GM12878 (cell line): ENCODE measurements around the gene HCN1. TPM values are rescaled to one million over a fixed set of nuclear protein-coding genes. Genes with fewer than 3 reads are reported as not detected.

Experiments used
- ATAC-seq: fragments of 200-7000 bp; cut with Tn5 transposase; 3 replicates; pipeline ENCODE4 v1.9.1; 2020; ENCODE audit warnings: mild to moderate bottlenecking, moderate library complexity
- BruUV-seq: library from RNA; stranded (reverse); fragments of 400-500 nt; replicated peaks from 2 replicates; lab custom pipeline; 2021; lab: Mats Ljungman, UMichigan
- CTCF ChIA-PET: fragments of 300-600 bp; sonication (Branson Sonifier 250); formaldehyde crosslinking; extraction: SDS; loops from one replicate; lab custom pipeline; 2021; ENCODE audit warnings: inconsistent platforms; lab: Yijun Ruan, JAX
- POLR2A ChIA-PET: fragments of 350-600 bp; formaldehyde crosslinking; extraction: SDS; loops from one replicate; lab custom pipeline; 2021; ENCODE audit warnings: inconsistent platforms; lab: Charles Lee
- RAD21 ChIA-PET: fragments of 300-600 bp; sonication (Branson Sonifier 250); formaldehyde crosslinking; loops from one replicate; lab custom pipeline; 2023; ENCODE audit warnings: antibody characterized with exemption; ENCODE audit not compliant: unreplicated experiment; lab: Charles Lee
- SMC1A ChIA-PET: fragments of 300-600 bp; sonication (Branson Sonifier 250); formaldehyde crosslinking; loops from one replicate; lab custom pipeline; 2023; ENCODE audit not compliant: unreplicated experiment, uncharacterized antibody; lab: Charles Lee
- DNase-seq: peaks from one replicate; pipeline ENCODE4 v3.0.0-alpha.2; 2011; ENCODE audit warnings: low read depth, low spot score
- FAIRE-seq: peaks from 3 replicates; lab custom pipeline; 2011; peaks lifted over from hg19 to GRCh38; lab: Jason Lieb, UNC
- H2AFZ ChIP-seq: 2 replicates; pipeline ENCODE4 v1.6.0; 2011; ENCODE audit warnings: low read depth, low read length, control low read depth; ENCODE audit not compliant: control insufficient read depth
- H3K27ac ChIP-seq: 2 replicates; pipeline ENCODE4 v1.5.1; 2011; ENCODE audit warnings: control low read depth; ENCODE audit not compliant: control insufficient read depth, insufficient read depth
- H3K27me3 ChIP-seq, 2 experiments: replicated peaks in 1 of 2; 2 replicates each; pipeline versions ENCODE4 v1.6.0 to v1.6.1; 2011; ENCODE audit warnings: low read length in 1 of 2; ENCODE audit not compliant: control insufficient read depth in 2 of 2, insufficient read depth in 2 of 2
- H3K36me3 ChIP-seq, 2 experiments: 2 replicates each; pipeline ENCODE4 v1.5.1; 2011; ENCODE audit warnings: low read length in 1 of 2; ENCODE audit not compliant: control insufficient read depth in 2 of 2, insufficient read depth in 2 of 2
- H3K4me1 ChIP-seq: 2 replicates; pipeline ENCODE4 v1.6.1; 2011; ENCODE audit warnings: mild to moderate bottlenecking, low read length, moderate library complexity, mixed read lengths; ENCODE audit not compliant: control insufficient read depth, insufficient read depth
- H3K4me2 ChIP-seq: 2 replicates; pipeline ENCODE4 v1.6.0; 2011; ENCODE audit warnings: control low read depth; ENCODE audit not compliant: control insufficient read depth, insufficient read depth
- H3K4me3 ChIP-seq: fragments of 200-600 bp; sonication (generic); 2 replicates; pipeline ENCODE4 v1.5.1; 2016
- H3K79me2 ChIP-seq: 2 replicates; pipeline ENCODE4 v1.6.0; 2011; ENCODE audit warnings: low read length; ENCODE audit not compliant: control insufficient read depth, insufficient read depth
- H3K9ac ChIP-seq: 2 replicates; pipeline ENCODE4 v1.8.0; 2011; ENCODE audit warnings: low read length, control low read depth, mixed read lengths; ENCODE audit not compliant: control insufficient read depth, insufficient read depth
- H3K9me3 ChIP-seq: replicated peaks from 3 replicates; pipeline ENCODE4 v1.5.1; 2011; ENCODE audit warnings: mild to moderate bottlenecking, low read length; ENCODE audit not compliant: control insufficient read depth, insufficient read depth
- H4K20me1 ChIP-seq: 2 replicates; pipeline ENCODE4 v1.6.0; 2011; ENCODE audit not compliant: control insufficient read depth, insufficient read depth
- BCL11A ChIP-seq: IDR thresholded peaks from 2 replicates; pipeline ENCODE4 v1.6.1; 2011; ENCODE audit warnings: low read depth, low read length
- BMI1 ChIP-seq: fragments of 450-650 bp; IDR thresholded peaks from 2 replicates; pipeline ENCODE4 v1.6.1; 2016; ENCODE audit warnings: mild to moderate bottlenecking, moderate library complexity, borderline replicate concordance
- CEBPB ChIP-seq, 2 experiments: fragments of 150-350 bp in 1 of 2; IDR thresholded peaks; 2 replicates each; pipeline ENCODE4 v1.6.1; 2012 to 2014; ENCODE audit warnings: low read depth in 2 of 2, low read length in 2 of 2, borderline replicate concordance in 1 of 2, inconsistent platforms in 1 of 2
- CHD2 ChIP-seq: IDR thresholded peaks from 2 replicates; pipeline ENCODE4 v1.6.1; 2011; ENCODE audit warnings: low read depth, low read length, improper control_type of control experiment, borderline replicate concordance
- DPF2 ChIP-seq: fragments of 450-650 bp; IDR thresholded peaks from 2 replicates; pipeline ENCODE4 v1.6.1; 2017; ENCODE audit warnings: mild to moderate bottlenecking
- E4F1 ChIP-seq: fragments of 450-650 bp; IDR thresholded peaks from 2 replicates; pipeline ENCODE4 v1.6.1; 2018; ENCODE audit warnings: borderline replicate concordance, mild to moderate bottlenecking; ENCODE audit not compliant: partially characterized antibody
- ELK1 ChIP-seq: IDR thresholded peaks from 2 replicates; pipeline ENCODE4 v1.6.1; 2012; ENCODE audit warnings: low read depth, low read length, improper control_type of control experiment
- EP300 ChIP-seq, 2 experiments: fragments of 150-350 bp in 1 of 2; IDR thresholded peaks; 2 replicates each; pipeline ENCODE4 v1.6.1; 2011 to 2012; ENCODE audit warnings: low read depth in 2 of 2, low read length in 2 of 2, borderline replicate concordance in 1 of 2, improper control_type of control experiment in 1 of 2, inconsistent platforms in 1 of 2; ENCODE audit not compliant: control insufficient read depth in 1 of 2
- GATAD2B ChIP-seq: fragments of 450-650 bp; conservative IDR thresholded peaks from 2 replicates; pipeline ENCODE4 v1.6.1; 2017; ENCODE audit warnings: low read depth, mild to moderate bottlenecking, moderate library complexity
- MEF2B ChIP-seq: fragments of 450-650 bp; IDR thresholded peaks from 2 replicates; pipeline ENCODE4 v1.6.1; 2018; ENCODE audit warnings: mild to moderate bottlenecking, moderate library complexity; ENCODE audit not compliant: partially characterized antibody, poor library complexity, severe bottlenecking
- NR2C1 ChIP-seq: fragments of 450-650 bp; IDR thresholded peaks from 2 replicates; pipeline ENCODE4 v1.6.1; 2017; ENCODE audit warnings: antibody characterized with exemption, mild to moderate bottlenecking, moderate library complexity
- PBX3 ChIP-seq: IDR thresholded peaks from 2 replicates; pipeline ENCODE4 v1.6.1; 2011; ENCODE audit warnings: mild to moderate bottlenecking, low read depth, low read length, moderate library complexity; ENCODE audit not compliant: insufficient replicate concordance
- POLR2AphosphoS2 ChIP-seq: IDR thresholded peaks from 2 replicates; pipeline ENCODE4 v1.6.1; 2011; ENCODE audit warnings: low read depth, mild to moderate bottlenecking, low read length, improper control_type of control experiment, moderate library complexity
- POLR2AphosphoS5 ChIP-seq: IDR thresholded peaks from 2 replicates; pipeline ENCODE4 v1.6.1; 2011; ENCODE audit warnings: mild to moderate bottlenecking, low read length, inconsistent platforms
- RAD51 ChIP-seq: fragments of 450-650 bp; IDR thresholded peaks from 2 replicates; pipeline ENCODE4 v1.6.1; 2016; ENCODE audit warnings: moderate library complexity, mild to moderate bottlenecking, inconsistent platforms
- RB1 ChIP-seq: fragments of 450-650 bp; formaldehyde crosslinking; IDR thresholded peaks from 2 replicates; pipeline ENCODE4 v1.6.1; 2017; ENCODE audit warnings: mild to moderate bottlenecking, borderline replicate concordance
- RELA ChIP-seq: fragments of 450-650 bp; IDR thresholded peaks from 2 replicates; pipeline ENCODE4 v1.8.0; 2014; ENCODE audit warnings: borderline replicate concordance; ENCODE audit not compliant: partially characterized antibody
- TAF1 ChIP-seq: IDR thresholded peaks from 2 replicates; pipeline ENCODE4 v1.6.1; 2011; ENCODE audit warnings: mild to moderate bottlenecking, low read depth, low read length, borderline replicate concordance
- ZNF207 ChIP-seq: fragments of 450-650 bp; IDR thresholded peaks from 2 replicates; pipeline ENCODE4 v1.6.1; 2014; ENCODE audit warnings: antibody characterized with exemption, mild to moderate bottlenecking, borderline replicate concordance
- ZNF217 ChIP-seq: fragments of 450-650 bp; IDR thresholded peaks from 2 replicates; pipeline ENCODE4 v1.6.1; 2017; ENCODE audit warnings: antibody characterized with exemption, mild to moderate bottlenecking
- WGBS: methylation state at CpG from one replicate; pipeline ENCODE4 v1.1.6; 2016; ENCODE audit warnings: low lambda C conversion rate; ENCODE audit not compliant: insufficient replicate concordance, insufficient coverage; ENCODE audit errors: missing lambda C conversion rate; 5-methylcytosine and 5-hydroxymethylcytosine counted together
- in situ Hi-C: fragments of 300-500 bp; cut with MboI; formaldehyde crosslinking; loops from 9 replicates; pipeline ENCODE4 v1.14.3; 2018; ENCODE audit warnings: mixed read lengths
- intact Hi-C: fragments of 100-400 bp; cut with micrococcal nuclease; formaldehyde crosslinking; loops from one replicate; pipeline ENCODE4 v1.14.2; 2022; ENCODE audit not compliant: unreplicated experiment
- polyA plus RNA-seq, 11 experiments: library from polyadenylated mRNA; depleted of rRNA in 4 of 11; unstranded in 6 of 11; stranded (reverse) in 5 of 11; fragments of >200 nt; fragmentation: Nextera tagmentation in 4 of 11; fragmentation: Illumina TruSeq in 1 of 11; extraction: Ambion mirVana in 4 of 11; extraction: Trizol in 1 of 11; gene quantifications; 1 replicate in 1 of 11; 2 replicates in 10 of 11; pipeline versions ENCODE4 v1.2.1 to v1.2.3, GENCODE V29; 2011 to 2016; ENCODE audit warnings: inconsistent platforms in 2 of 11, missing spikeins in 2 of 11, low read depth in 1 of 11
- total RNA-seq, 4 experiments: library from RNA; depleted of rRNA in 3 of 4; stranded (reverse); fragments of >200 nt in 3 of 4; fragmentation: Illumina TruSeq in 1 of 4; extraction: Trizol in 1 of 4; gene quantifications; 2 replicates each; pipeline versions ENCODE4 v1.2.1 to v1.2.3, GENCODE V29; 2013 to 2021

Gene HCN1
- total and polyA plus RNA-seq, 10 of the 15 experiments (the other 5 are each of a cell fraction or from before 2014, with no cell fraction given): not detected

- in situ Hi-C loops (no loop called here), intact Hi-C loops (no loop called here)
- RAD21 ChIA-PET: no interaction called here
- H3K9ac ChIP-seq: no peak overlapping the region
- H3K4me3 ChIP-seq: no peak overlapping the region
- H3K9me3 ChIP-seq: no peaks in the 10 kb centered on the region
- no peaks in the 10 kb centered on the region for H3K79me2 ChIP-seq
- H3K27me3 ChIP-seq: no peaks in the 10 kb centered on the region
- no peak overlapping the region for H3K4me2 ChIP-seq
- no peak for DNase-seq
- no peaks in the 10 kb centered on the region for H3K36me3 ChIP-seq
- POLR2A ChIA-PET: no interaction called here
- BruUV-seq: no TSS peak
- no peak for TF ChIP-seq E4F1
- no peak for TF ChIP-seq BMI1
- no peak for TF ChIP-seq PBX3
- no peak for TF ChIP-seq GATAD2B
- TF ChIP-seq ZNF207: no peak
- TF ChIP-seq RELA: no peak
- TF ChIP-seq ZNF217: no peak
- TF ChIP-seq POLR2AphosphoS2: no peak
- no peak for TF ChIP-seq CHD2
- TF ChIP-seq TAF1: no peak
- no peak for TF ChIP-seq BCL11A
- TF ChIP-seq POLR2AphosphoS5: no peak
- no peak for TF ChIP-seq DPF2
- no peak for TF ChIP-seq RB1
- TF ChIP-seq ELK1: no peak
- no peak for TF ChIP-seq CEBPB (IDR thresholded peaks at IDR 0.05; ENCODE audit: borderline replicate concordance in 1 of 2, low read depth in 2 of 2, low read length in 2 of 2)
- no peak for TF ChIP-seq MEF2B
- TF ChIP-seq EP300 (IDR thresholded peaks at IDR 0.05; ENCODE audit: borderline replicate concordance in 1 of 2, control insufficient read depth in 1 of 2, low read depth in 2 of 2, low read length in 2 of 2): no peak
- no peak for TF ChIP-seq NR2C1
- TF ChIP-seq RAD51: no peak
- no peak overlapping the region for H3K27ac ChIP-seq
- H2AFZ ChIP-seq: no peak overlapping the region
- 0% methylated on average over 1 of the region's 1 CpG for WGBS
- no peak for FAIRE-seq
- H4K20me1 ChIP-seq: no peaks in the 10 kb centered on the region
- H3K4me1 ChIP-seq: no peaks in the 10 kb centered on the region
- ATAC-seq: no peak
- SMC1A ChIA-PET: interaction anchor here (0.7 kb wide), 1 partner anchor 22 kb away, joined by 3 read pairs; no protein-coding TSS in a partner anchor
- CTCF ChIA-PET: no interaction called here
Measured at GRCh38 chr5:45284436-45284835, 411.7 kb downstream of the HCN1 start.
